HG03354 (cell line): ENCODE data around the gene TCERG1L.
"Not testable (repeated sequence)": the region's sequence is repeated elsewhere in the genome, so short reads cannot be mapped to it uniquely, and the experiment has no call there.

Experiments
- ATAC-seq: cut with Tn5 transposase; IDR thresholded peaks from one replicate; pipeline ENCODE4 v1.9.1; 2021; ENCODE audit warnings: mild to moderate bottlenecking; ENCODE audit not compliant: unreplicated experiment, poor library complexity, severe bottlenecking

The TCERG1L gene

GRCh38 chr10:131117416-131118212 is 193.9 kb downstream of the TCERG1L start:
- ATAC-seq, result no peak

DNA sequence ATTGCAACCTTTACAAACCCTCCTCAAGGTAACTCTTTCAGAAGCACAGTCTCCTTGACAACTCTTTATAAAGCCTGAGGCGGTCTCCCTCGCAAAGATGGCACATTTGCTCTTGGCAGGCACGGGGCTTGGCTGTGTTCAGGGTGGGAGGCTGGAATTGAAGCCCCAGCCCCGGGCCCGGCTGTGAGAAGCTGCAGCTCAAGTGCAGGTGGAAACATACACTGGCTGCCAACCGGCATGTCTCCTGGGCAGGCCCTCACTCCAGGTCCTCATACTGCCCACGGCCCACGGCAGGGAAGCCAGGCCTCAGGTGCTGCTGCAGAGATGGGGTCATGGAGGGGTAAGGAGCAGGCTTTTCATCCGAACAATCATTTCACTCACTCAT is 194.5 kb downstream of the TCERG1L start:
- no peak for ATAC-seq

GRCh38 chr10:131116216-131116990 is 195.1 kb downstream of the TCERG1L start:
- no peak for ATAC-seq

DNA sequence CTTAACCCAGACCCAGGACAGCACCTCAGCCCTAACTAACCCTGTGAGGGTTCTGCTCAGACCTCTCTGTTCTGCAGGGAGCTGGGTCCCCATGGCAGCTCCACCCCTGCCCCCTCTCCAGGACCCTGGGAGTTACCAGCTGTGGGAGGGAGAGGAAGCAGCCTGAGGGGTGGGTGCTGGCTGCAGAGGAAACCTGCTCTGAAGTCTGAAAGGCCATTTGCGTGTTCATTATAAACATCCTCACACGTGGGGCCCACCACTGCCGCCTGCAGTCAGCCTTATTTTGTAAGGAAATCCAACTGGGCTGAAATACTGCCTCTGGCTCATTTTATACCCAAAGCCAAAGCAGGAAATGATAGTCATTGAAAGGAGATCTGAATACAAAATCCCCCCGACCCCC is 195.7 kb downstream of the TCERG1L start:
- ATAC-seq, result no peak

DNA sequence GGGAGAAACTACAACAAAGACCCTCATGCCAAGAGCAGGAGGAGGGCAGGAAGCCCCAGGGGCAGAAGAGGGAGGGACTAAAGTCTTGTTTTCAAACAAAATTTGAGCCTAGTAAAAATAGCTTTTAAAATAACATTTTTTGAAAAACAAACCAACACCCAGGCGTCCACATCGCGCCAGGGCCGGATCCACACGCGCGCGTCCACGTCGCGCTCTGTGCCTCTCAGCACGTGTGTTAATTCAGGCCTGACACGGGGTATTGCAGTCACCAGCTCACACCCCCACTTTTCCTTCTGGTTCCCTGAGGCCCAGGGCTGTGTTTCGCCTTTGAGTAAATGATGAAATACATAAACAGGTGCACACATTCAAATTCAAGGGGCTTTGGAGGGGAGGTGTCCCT is 196.2 kb downstream of the TCERG1L start:
- no peak for ATAC-seq

- ATAC-seq, result no peak
These were observed 196.7 kb downstream of the TCERG1L start for GRCh38 chr10:131114846-131115245.

DNA sequence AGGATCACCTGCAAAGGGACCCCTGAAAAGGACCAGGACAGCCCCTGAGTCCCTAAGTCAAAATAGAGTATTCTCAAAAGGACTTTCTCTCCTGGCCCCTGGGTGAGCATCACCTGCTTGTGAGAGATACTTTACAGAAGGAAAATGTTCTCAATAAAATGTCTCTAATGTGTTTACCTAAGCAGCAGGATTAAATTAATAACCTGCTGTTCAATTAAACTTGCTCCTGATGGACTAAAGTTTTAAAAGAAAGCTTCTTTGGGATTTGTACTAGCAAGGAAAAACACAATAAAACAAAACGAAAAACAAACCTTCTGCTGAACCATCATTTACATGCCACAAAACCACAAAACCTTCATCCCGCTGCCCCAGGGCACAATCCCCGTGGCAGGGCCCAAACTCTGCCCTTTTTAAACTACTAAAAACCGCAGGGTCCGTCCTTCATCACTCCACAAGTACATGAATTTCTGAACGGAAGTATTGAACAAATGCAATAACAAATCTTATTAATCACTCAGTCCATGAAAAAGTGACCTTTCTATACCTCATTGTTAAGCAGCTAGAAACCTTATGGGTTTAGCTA is 197.7 kb downstream of the TCERG1L start:
- no peak for ATAC-seq

GRCh38 chr10:131113165-131113564 is 198.4 kb downstream of the TCERG1L start:
- ATAC-seq, result no peak

GRCh38 chr10:131112691-131113090 is 198.8 kb downstream of the TCERG1L start:
- no peak for ATAC-seq

DNA sequence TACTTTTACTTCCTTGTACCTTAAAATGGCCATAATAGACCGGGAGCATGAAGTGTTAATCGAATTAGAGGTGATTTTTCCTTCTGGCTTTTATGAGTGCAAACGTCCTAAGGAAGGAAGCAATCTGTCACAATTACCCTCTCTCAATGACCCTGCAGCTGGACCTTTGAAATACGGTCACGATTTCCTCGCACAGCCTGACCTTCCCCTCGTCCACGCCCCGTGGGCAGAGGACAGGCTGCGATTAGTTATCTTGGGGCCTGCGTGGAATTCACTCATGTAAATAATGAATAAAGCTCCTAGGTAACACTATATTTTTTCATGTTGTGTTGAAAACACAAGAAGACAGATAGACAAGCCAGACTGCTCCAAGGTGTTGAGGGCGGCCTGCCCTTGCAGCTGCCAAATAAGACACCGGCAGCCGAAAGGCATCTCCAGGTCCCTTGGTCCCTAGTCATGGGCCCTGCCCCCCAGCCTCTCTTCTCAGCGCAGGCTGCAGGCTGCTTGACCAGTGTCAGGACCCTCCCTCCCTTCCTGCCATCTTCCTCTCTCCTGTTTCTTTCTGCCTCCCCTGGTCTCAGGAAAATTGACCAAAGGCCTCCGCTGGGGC is 199.9 kb downstream of the TCERG1L start:
- ATAC-seq, result no peak

DNA sequence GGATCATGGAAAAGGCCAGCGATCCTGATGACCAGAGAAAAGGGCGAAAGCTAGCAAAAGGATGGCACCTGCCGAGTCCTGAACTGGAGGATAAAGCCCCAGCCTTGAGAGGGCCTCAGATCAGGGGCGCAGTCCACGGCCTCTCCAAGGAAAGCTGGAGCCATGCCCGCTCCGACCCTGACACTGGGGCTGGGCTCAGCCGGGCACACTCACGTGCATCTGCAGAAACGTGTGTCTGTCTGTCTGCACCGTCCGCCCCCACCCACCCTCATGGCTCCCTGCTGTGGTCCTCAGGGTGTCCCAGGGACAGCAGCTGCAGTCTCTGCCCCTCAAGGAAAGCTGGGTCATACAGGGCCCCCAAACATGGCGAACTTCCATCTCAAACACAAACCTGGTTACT is 200.5 kb downstream of the TCERG1L start:
- ATAC-seq, result no peak

GRCh38 chr10:131110241-131110783 is 201.2 kb downstream of the TCERG1L start:
- no peak for ATAC-seq

- ATAC-seq, result no peak
These were observed 201.8 kb downstream of the TCERG1L start for GRCh38 chr10:131109726-131110125.

DNA sequence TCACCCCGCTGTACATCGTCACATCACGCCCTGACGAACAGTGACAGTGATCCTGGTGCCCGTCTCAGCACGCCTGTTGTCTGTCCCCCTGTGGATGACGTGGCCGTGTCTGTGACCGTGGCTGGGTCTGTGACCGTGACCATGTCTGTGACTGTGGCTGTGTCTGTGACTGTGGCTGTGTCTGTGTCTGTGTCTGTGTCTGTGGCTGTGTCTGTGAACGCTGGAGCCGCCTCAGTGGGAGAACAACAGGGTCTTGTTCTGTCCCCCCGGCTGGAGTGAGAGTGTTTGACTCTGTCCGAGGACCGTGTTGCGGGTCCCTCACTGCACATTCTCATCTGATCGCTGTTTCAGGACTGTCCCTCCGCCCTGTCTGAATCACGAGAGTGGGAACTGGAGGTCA is 202.2 kb downstream of the TCERG1L start:
- no peak for ATAC-seq

GRCh38 chr10:131107970-131108369 is 203.6 kb downstream of the TCERG1L start:
- ATAC-seq, result no peak

GRCh38 chr10:131102676-131103075 is 208.8 kb downstream of the TCERG1L start:
- no peak for ATAC-seq

GRCh38 chr10:131102147-131102546 is 209.4 kb downstream of the TCERG1L start:
- no peak for ATAC-seq

DNA sequence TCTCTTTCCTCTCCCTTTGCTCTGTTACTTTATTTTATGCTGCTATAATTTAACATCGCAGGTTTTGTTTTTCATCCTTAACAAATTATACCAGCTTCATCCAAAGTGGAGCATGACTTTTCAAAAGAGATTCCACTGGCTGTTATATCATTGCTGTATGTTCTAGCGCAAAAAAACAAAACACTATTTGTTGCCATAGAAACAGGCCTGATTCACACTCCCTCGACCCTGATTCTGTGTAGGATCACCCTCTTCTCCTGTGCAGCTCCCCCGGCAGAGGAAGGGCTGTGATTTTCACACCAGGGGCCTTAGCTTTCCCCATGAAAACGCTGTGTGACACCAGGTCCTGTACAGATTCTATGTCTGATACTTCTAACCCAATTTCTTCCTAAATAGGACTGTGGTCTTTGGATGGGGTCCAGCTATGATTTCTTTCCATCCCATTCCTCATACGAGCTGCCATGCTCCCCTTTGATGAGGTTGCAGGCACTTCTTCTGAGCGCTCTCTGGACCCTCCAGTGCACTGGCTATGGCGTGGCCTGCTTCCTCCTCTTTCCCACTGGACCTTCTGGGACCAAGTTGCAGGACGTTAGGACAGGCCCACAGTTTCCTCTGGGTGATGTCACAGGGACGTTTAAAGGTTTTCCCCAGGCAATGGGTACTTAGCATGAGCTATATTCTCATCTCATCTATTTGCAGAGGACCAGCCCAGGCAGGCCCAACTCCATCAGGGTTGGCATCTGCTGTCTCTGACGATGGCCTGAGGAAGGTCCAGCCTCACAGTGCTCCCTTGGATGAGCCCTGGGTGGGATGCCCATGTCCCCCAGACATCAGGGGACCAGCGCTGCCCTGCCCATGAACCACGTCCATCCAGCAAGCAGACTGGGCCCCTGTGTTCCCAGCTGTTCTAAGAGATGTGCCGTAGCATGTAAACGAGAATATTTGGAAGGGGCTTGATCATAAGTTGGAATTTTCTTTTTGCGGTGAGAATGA is 210.8 kb downstream of the TCERG1L start:
- ATAC-seq, result not testable (repeated sequence)
